Neural progenitor cell (in vitro differentiated cells): ENCODE data around the gene SLC19A1. TPM values are rescaled to one million over a fixed set of nuclear protein-coding genes. Genes with fewer than 3 reads are reported as not detected.

Source experiments
- DNase-seq: peaks from one replicate; pipeline ENCODE4 v3.0.0-alpha.2; 2016; ENCODE audit warnings: low spot score
- H2AFZ ChIP-seq: fragments of 200-600 bp; sonication (generic); replicated peaks from 2 replicates; pipeline ENCODE4 v1.6.1; 2016; ENCODE audit warnings: antibody characterized with exemption
- H3F3A ChIP-seq: fragments of 200-600 bp; sonication (generic); 2 replicates; pipeline ENCODE4 v1.6.1; 2016; ENCODE audit warnings: antibody characterized with exemption, low read depth
- H3K27ac ChIP-seq: fragments of 200-600 bp; sonication (generic); 2 replicates; pipeline ENCODE4 v1.5.1; 2016; ENCODE audit warnings: mild to moderate bottlenecking
- H3K27me3 ChIP-seq: fragments of 200-600 bp; sonication (generic); 2 replicates; pipeline ENCODE4 v1.6.1; 2016; ENCODE audit warnings: mild to moderate bottlenecking, moderate library complexity
- H3K36me3 ChIP-seq: fragments of 200-600 bp; sonication (generic); 2 replicates; pipeline ENCODE4 v1.5.1; 2016
- H3K4me1 ChIP-seq: fragments of 200-600 bp; sonication (generic); 2 replicates; pipeline ENCODE4 v1.6.1; 2016; ENCODE audit warnings: mixed run types
- H3K4me2 ChIP-seq: fragments of 200-600 bp; sonication (generic); 2 replicates; pipeline ENCODE4 v1.6.1; 2016
- H3K4me3 ChIP-seq: fragments of 200-600 bp; sonication (generic); 2 replicates; pipeline ENCODE4 v1.5.1; 2016
- H3K79me2 ChIP-seq: fragments of 200-600 bp; sonication (generic); 2 replicates; pipeline ENCODE4 v1.6.1; 2016; ENCODE audit warnings: low read depth
- H3K9ac ChIP-seq: fragments of 200-600 bp; sonication (generic); 2 replicates; pipeline ENCODE4 v1.6.1; 2016
- H3K9me3 ChIP-seq: fragments of 200-600 bp; sonication (generic); 2 replicates; pipeline ENCODE4 v1.5.1; 2016; ENCODE audit warnings: low read depth
- H4K20me1 ChIP-seq: fragments of 200-600 bp; sonication (generic); 2 replicates; pipeline ENCODE4 v1.6.1; 2016; ENCODE audit warnings: low read depth
- H3K27ac Mint-ChIP-seq: 3 replicates; pipeline ENCODE4 v1.8.0; 2021; ENCODE audit warnings: mixed read lengths
- H3K27me3 Mint-ChIP-seq: 2 replicates; pipeline ENCODE4 v1.8.0; 2022; ENCODE audit warnings: low read depth, mild to moderate bottlenecking, inconsistent platforms, moderate library complexity, mixed read lengths; ENCODE audit not compliant: insufficient read depth
- H3K36me3 Mint-ChIP-seq: 3 replicates; pipeline ENCODE4 v1.8.0; 2021; ENCODE audit warnings: mixed read lengths
- H3K4me1 Mint-ChIP-seq: 3 replicates; pipeline ENCODE4 v1.8.0; 2021; ENCODE audit warnings: mixed read lengths
- H3K4me3 Mint-ChIP-seq: 3 replicates; pipeline ENCODE4 v1.8.0; 2021; ENCODE audit warnings: mild to moderate bottlenecking, moderate library complexity, mixed read lengths
- H3K9me3 Mint-ChIP-seq: 3 replicates; pipeline ENCODE4 v1.8.0; 2020; ENCODE audit warnings: mixed read lengths
- EZH2 ChIP-seq: fragments of 200-600 bp; sonication (generic); IDR thresholded peaks from 2 replicates; pipeline ENCODE4 v1.6.1; 2017; ENCODE audit warnings: antibody characterized with exemption, mild to moderate bottlenecking, moderate library complexity
- EZH2phosphoT487 ChIP-seq: fragments of 200-600 bp; sonication (generic); IDR thresholded peaks from 2 replicates; pipeline ENCODE4 v1.6.1; 2017; ENCODE audit warnings: antibody characterized with exemption
- microRNA-seq: library from miRNA; unstranded; fragments of <30 nt; microRNA quantifications from one replicate; pipeline ENCODE4, GENCODE V29; 2016
- small RNA-seq: library from RNA; depleted of rRNA; stranded (forward); fragments of <200 nt; gene quantifications from one replicate; pipeline ENCODE3, GENCODE V24; 2015
- total RNA-seq: library from RNA; depleted of rRNA; stranded (reverse); fragments of >200 nt; gene quantifications from 2 replicates; pipeline ENCODE4 v1.2.3, GENCODE V29; 2015; ENCODE audit warnings: low replicate concordance
- TF ChIP-seq, protein P1 (sequence below): fragments of 200-600 bp; sonication (generic); IDR thresholded peaks from 2 replicates; pipeline ENCODE4 v1.5.1; 2017; ENCODE audit warnings: antibody characterized with exemption, mild to moderate bottlenecking

Gene SLC19A1
- total RNA-seq, 1 donor from 2014 or later: 7.7 TPM

DNA sequence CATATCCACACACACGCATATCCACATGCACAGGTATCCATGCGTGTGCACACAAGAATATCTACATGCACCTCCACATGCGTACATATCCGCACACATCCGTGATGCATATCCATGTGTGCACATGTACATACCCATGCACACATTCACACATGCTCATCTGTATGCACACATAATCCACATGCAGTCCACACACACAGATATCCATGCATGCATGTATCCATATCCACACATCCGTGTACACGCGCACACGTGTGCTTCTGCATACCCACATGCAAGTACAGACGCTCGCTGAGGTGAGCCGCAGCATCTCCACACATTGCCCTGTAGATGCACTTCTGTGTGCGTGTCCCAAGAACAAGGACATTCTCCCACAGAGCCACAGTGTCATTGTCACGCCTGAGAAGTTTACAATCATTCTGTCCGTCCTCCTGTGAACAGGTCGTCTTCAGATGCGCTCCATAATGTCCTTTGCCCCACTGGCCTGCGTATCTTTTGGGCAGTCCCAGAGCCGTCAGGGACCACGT is 93.9 kb downstream of the SLC19A1 start:
- Histone ChIP-seq H3K27ac (no peak overlapping the region), H3K79me2 (peaks cover 72% of the 10 kb centered on the region), H3K36me3 (no peaks in the 10 kb centered on the region), H3K4me2 (no peak overlapping the region), H3K9me3 (no peaks in the 10 kb centered on the region), H3K4me1 (no peaks in the 10 kb centered on the region), H3K4me3 (no peak overlapping the region), H3K9ac (no peak overlapping the region), H3F3A (peaks cover 21% of the 10 kb centered on the region), H3K27me3 (no peaks in the 10 kb centered on the region), H4K20me1 (peaks cover 25% of the 10 kb centered on the region), H2AFZ (no peak overlapping the region)
- H3K27me3 Mint-ChIP-seq: peaks cover 6% of the 10 kb centered on the region
- peaks cover 6% of the 10 kb centered on the region for H3K4me1 Mint-ChIP-seq
- H3K4me3 Mint-ChIP-seq: no peak overlapping the region
- peaks cover 28% of the 10 kb centered on the region for H3K36me3 Mint-ChIP-seq
- peaks cover 30% of the 10 kb centered on the region for H3K9me3 Mint-ChIP-seq
- TF ChIP-seq, protein P1, sequence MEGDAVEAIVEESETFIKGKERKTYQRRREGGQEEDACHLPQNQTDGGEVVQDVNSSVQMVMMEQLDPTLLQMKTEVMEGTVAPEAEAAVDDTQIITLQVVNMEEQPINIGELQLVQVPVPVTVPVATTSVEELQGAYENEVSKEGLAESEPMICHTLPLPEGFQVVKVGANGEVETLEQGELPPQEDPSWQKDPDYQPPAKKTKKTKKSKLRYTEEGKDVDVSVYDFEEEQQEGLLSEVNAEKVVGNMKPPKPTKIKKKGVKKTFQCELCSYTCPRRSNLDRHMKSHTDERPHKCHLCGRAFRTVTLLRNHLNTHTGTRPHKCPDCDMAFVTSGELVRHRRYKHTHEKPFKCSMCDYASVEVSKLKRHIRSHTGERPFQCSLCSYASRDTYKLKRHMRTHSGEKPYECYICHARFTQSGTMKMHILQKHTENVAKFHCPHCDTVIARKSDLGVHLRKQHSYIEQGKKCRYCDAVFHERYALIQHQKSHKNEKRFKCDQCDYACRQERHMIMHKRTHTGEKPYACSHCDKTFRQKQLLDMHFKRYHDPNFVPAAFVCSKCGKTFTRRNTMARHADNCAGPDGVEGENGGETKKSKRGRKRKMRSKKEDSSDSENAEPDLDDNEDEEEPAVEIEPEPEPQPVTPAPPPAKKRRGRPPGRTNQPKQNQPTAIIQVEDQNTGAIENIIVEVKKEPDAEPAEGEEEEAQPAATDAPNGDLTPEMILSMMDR: no peak
- TF ChIP-seq EZH2: no peak
- no peak for TF ChIP-seq EZH2phosphoT487
- H3K27ac Mint-ChIP-seq: peak overlapping the region; percentile 22
- DNase-seq: no peak

Small RNA genes within 50 kb of the gene (microRNA-seq; reads per million reads assigned to microRNA genes)
- gene MIR6815: 3.6 reads per million, percentile 18 among the genes with 10 or more reads in this experiment

Small RNA genes within 50 kb of the gene (small RNA-seq; reads per million reads assigned to genes)
- 0.07 reads per million for gene MIR6815

Other genes with a start within 250 kb of the SLC19A1 start
- gene COL18A1, start 137.3 kb downstream of the SLC19A1 start, total RNA-seq: 52.6 and 291 TPM in 2 replicates
- gene PCBP3, start 101.3 kb upstream of the SLC19A1 start, total RNA-seq: 4.6 and 6.7 TPM in 2 replicates